Stomach (tissue), 9 donors: ENCODE results near the gene DUSP7. TPM values are rescaled to one million over a fixed set of nuclear protein-coding genes. Genes with fewer than 3 reads are reported as not detected.

Experiments
- DNase-seq, 2 donors: peaks; one replicate each; pipeline versions ENCODE4 v3.0.0 to v3.0.0-alpha.2; 2013 to 2019
- H3K27ac ChIP-seq, 5 donors: fragments of 200-600 bp in 4 of 5; sonication (generic) in 4 of 5; one replicate each; pipeline ENCODE4 v1.5.1; 2013 to 2019; ENCODE audit warnings: mild to moderate bottlenecking in 1 of 5, moderate library complexity in 1 of 5
- H3K27me3 ChIP-seq, 3 donors: fragments of 200-600 bp; sonication (generic); one replicate each; pipeline ENCODE4 v1.5.1; 2017 to 2019; ENCODE audit warnings: mixed run types in 1 of 3
- H3K36me3 ChIP-seq, 4 donors: fragments of 200-600 bp; sonication (generic); 1 replicate in 3 of 4; 2 replicates in 1 of 4; pipeline ENCODE4 v1.5.1; 2016 to 2019
- H3K4me1 ChIP-seq, 4 donors: fragments of 200-600 bp; sonication (generic); one replicate each; pipeline ENCODE4 v1.5.1; 2016 to 2019
- H3K4me3 ChIP-seq, 4 donors: fragments of 200-600 bp; sonication (generic) in 3 of 4; one replicate each; pipeline ENCODE4 v1.5.1; 2016 to 2019; ENCODE audit warnings: mild to moderate bottlenecking in 1 of 4
- H3K9me3 ChIP-seq, 4 donors: fragments of 200-600 bp; sonication (generic); one replicate each; pipeline ENCODE4 v1.5.1; 2016 to 2019
- CTCF ChIP-seq, 7 experiments: fragments of 450-650 bp in 4 of 7; fragments of 200-600 bp in 3 of 7; sonication (generic) in 3 of 7; IDR thresholded peaks; one replicate each; pipeline ENCODE4 v1.5.1; 2016 to 2019; ENCODE audit warnings: antibody characterized with exemption in 7 of 7, control low read depth in 2 of 7, mild to moderate bottlenecking in 1 of 7
- EP300 ChIP-seq: sonication (generic); formaldehyde crosslinking; IDR thresholded peaks from one replicate; pipeline ENCODE4 v1.6.1; 2017; ENCODE audit warnings: antibody characterized with exemption
- POLR2A ChIP-seq, 4 donors: fragments of 450-650 bp; IDR thresholded peaks; one replicate each; pipeline ENCODE4 v1.6.1; 2016; ENCODE audit warnings: antibody characterized with exemption in 4 of 4, control low read depth in 2 of 4, mild to moderate bottlenecking in 1 of 4, moderate library complexity in 1 of 4
- POLR2AphosphoS5 ChIP-seq, 3 donors: sonication (generic); formaldehyde crosslinking; IDR thresholded peaks; one replicate each; pipeline ENCODE4 v1.6.1; 2016; ENCODE audit warnings: antibody characterized with exemption in 3 of 3
- WGBS, 5 donors: extraction: QIAGEN DNeasy Blood & Tissue Kit in 3 of 5; methylation state at CpG; one replicate each; pipeline versions ENCODE4 v1.1.5 to v1.1.7; 2013 to 2018; 5-methylcytosine and 5-hydroxymethylcytosine counted together
- intact Hi-C: fragments of 100-400 bp; cut with DNase I; formaldehyde crosslinking; loops from one replicate; pipeline ENCODE4 v1.15.1; 2023; ENCODE audit warnings: low total_unique reads
- polyA plus RNA-seq, 3 donors: library from polyadenylated mRNA; stranded (reverse); fragments of 200-250 nt; gene quantifications; one replicate each; pipeline ENCODE4 v1.2.3, GENCODE V29; 2013
- total RNA-seq, 5 donors: library from RNA; depleted of rRNA; stranded (reverse); fragments of >200 nt; gene quantifications; one replicate each; pipeline versions ENCODE4 v1.1.0 to v1.2.3, GENCODE V29; 2014 to 2016
- donor health status: healthy with polysubstance abuse.
- donor health status: Bipolar disorder and iron deficiency.
- donor health status: healthy.

DUSP7 gene
- total and polyA plus RNA-seq, 8 donors: 0.58 to 23.7 (median 5.0) TPM

GRCh38 chr3:52093756-52094545 is 37.6 kb upstream of the DUSP7 start:
- 85 to 95% (median 92%) methylated on average over 3 to 7 of the region's 7 CpGs for WGBS, 5 donors
- Histone ChIP-seq H3K9me3 (no peaks in the 10 kb centered on the region), H3K4me1 (peaks cover 0 to 13% (median 0%) of the 10 kb centered on the region in 4 donors), H3K27me3 (no peaks in the 10 kb centered on the region), H3K4me3 (no peak overlapping the region), H3K27ac (no peak overlapping the region), H3K36me3 (no peaks in the 10 kb centered on the region)
- TF ChIP-seq POLR2A (IDR thresholded peaks at IDR 0.05) (no peak), POLR2AphosphoS5 (IDR thresholded peaks at IDR 0.05) (no peak), EP300 (no peak)
- intact Hi-C loops: no loop called here
- DNase-seq: no peak

- intact Hi-C loops: no loop called here
- Histone ChIP-seq H3K36me3 (no peaks in the 10 kb centered on the region), H3K4me1 (peaks cover 0 to 23% (median 3%) of the 10 kb centered on the region in 4 donors), H3K27ac (no peak overlapping the region), H3K27me3 (no peaks in the 10 kb centered on the region), H3K4me3 (no peak overlapping the region), H3K9me3 (no peaks in the 10 kb centered on the region)
- no peak for TF ChIP-seq POLR2A (IDR thresholded peaks at IDR 0.05)
- TF ChIP-seq EP300: no peak
- TF ChIP-seq POLR2AphosphoS5 (IDR thresholded peaks at IDR 0.05): no peak
- TF ChIP-seq CTCF (IDR thresholded peaks at IDR 0.05): no peak
- DNase-seq: no peak
- 90 to 97% (median 96%) methylated on average over 7 of the region's 7 CpGs for WGBS, 5 donors
These were observed 36.5 kb upstream of the DUSP7 start for GRCh38 chr3:52092891-52093290.

GRCh38 chr3:52092271-52092660 is 35.9 kb upstream of the DUSP7 start:
- Histone ChIP-seq H3K9me3 (no peaks in the 10 kb centered on the region), H3K27me3 (no peaks in the 10 kb centered on the region)
- 54 to 77% (median 64%) methylated on average over 1 of the region's 1 CpG for WGBS, 5 donors

GRCh38 chr3:52091586-52092270 is 35.4 kb upstream of the DUSP7 start:
- TF ChIP-seq CTCF (IDR thresholded peaks at IDR 0.05) (no peak), EP300 (no peak), POLR2A (IDR thresholded peaks at IDR 0.05) (no peak), POLR2AphosphoS5 (IDR thresholded peaks at IDR 0.05) (no peak)
- H3K27ac ChIP-seq: no peak overlapping the region
- DNase-seq: no peak
- no peaks in the 10 kb centered on the region for H3K27me3 ChIP-seq
- peaks cover 0 to 33% (median 5%) of the 10 kb centered on the region in 4 donors for H3K4me1 ChIP-seq
- no peak overlapping the region for H3K4me3 ChIP-seq
- intact Hi-C loops: no loop called here
- no peaks in the 10 kb centered on the region for H3K9me3 ChIP-seq
- no peaks in the 10 kb centered on the region for H3K36me3 ChIP-seq
- 84 to 93% (median 91%) methylated on average over 4 to 5 of the region's 5 CpGs for WGBS, 5 donors

More at GRCh38 chr3:52092271-52092660, 35.9 kb upstream of the DUSP7 start:
- Histone ChIP-seq H3K4me1 (peaks cover 0 to 27% (median 5%) of the 10 kb centered on the region in 4 donors), H3K27ac (no peak overlapping the region), H3K4me3 (no peak overlapping the region), H3K36me3 (no peaks in the 10 kb centered on the region)
- DNase-seq: no peak
- intact Hi-C loops: no loop called here
- TF ChIP-seq CTCF (IDR thresholded peaks at IDR 0.05): no peak
- no peak for TF ChIP-seq POLR2AphosphoS5 (IDR thresholded peaks at IDR 0.05)
- no peak for TF ChIP-seq EP300
- no peak for TF ChIP-seq POLR2A (IDR thresholded peaks at IDR 0.05)
